GM12878 (cell line): ENCODE measurements around the gene TRMT10C. TPM values are rescaled to one million over a fixed set of nuclear protein-coding genes. Genes with fewer than 3 reads are reported as not detected.
"Not testable (repeated sequence)": the region's sequence is repeated elsewhere in the genome, so short reads cannot be mapped to it uniquely, and the experiment has no call there.

Source experiments
- ATAC-seq: fragments of 200-7000 bp; cut with Tn5 transposase; 3 replicates; pipeline ENCODE4 v1.9.1; 2020; ENCODE audit warnings: mild to moderate bottlenecking, moderate library complexity
- BruUV-seq: library from RNA; stranded (reverse); fragments of 400-500 nt; replicated peaks from 2 replicates; lab custom pipeline; 2021; lab: Mats Ljungman, UMichigan
- CTCF ChIA-PET: fragments of 300-600 bp; sonication (Branson Sonifier 250); formaldehyde crosslinking; extraction: SDS; loops from one replicate; lab custom pipeline; 2021; ENCODE audit warnings: inconsistent platforms; lab: Yijun Ruan, JAX
- POLR2A ChIA-PET: fragments of 350-600 bp; formaldehyde crosslinking; extraction: SDS; loops from one replicate; lab custom pipeline; 2021; ENCODE audit warnings: inconsistent platforms; lab: Charles Lee
- RAD21 ChIA-PET: fragments of 300-600 bp; sonication (Branson Sonifier 250); formaldehyde crosslinking; loops from one replicate; lab custom pipeline; 2023; ENCODE audit warnings: antibody characterized with exemption; ENCODE audit not compliant: unreplicated experiment; lab: Charles Lee
- SMC1A ChIA-PET: fragments of 300-600 bp; sonication (Branson Sonifier 250); formaldehyde crosslinking; loops from one replicate; lab custom pipeline; 2023; ENCODE audit not compliant: unreplicated experiment, uncharacterized antibody; lab: Charles Lee
- DNase-seq: peaks from one replicate; pipeline ENCODE4 v3.0.0-alpha.2; 2011; ENCODE audit warnings: low read depth, low spot score
- FAIRE-seq: peaks from 3 replicates; lab custom pipeline; 2011; peaks lifted over from hg19 to GRCh38; lab: Jason Lieb, UNC
- H2AFZ ChIP-seq: 2 replicates; pipeline ENCODE4 v1.6.0; 2011; ENCODE audit warnings: low read depth, low read length, control low read depth; ENCODE audit not compliant: control insufficient read depth
- H3K27ac ChIP-seq: 2 replicates; pipeline ENCODE4 v1.5.1; 2011; ENCODE audit warnings: control low read depth; ENCODE audit not compliant: control insufficient read depth, insufficient read depth
- H3K27me3 ChIP-seq, 2 experiments: replicated peaks in 1 of 2; 2 replicates each; pipeline versions ENCODE4 v1.6.0 to v1.6.1; 2011; ENCODE audit warnings: low read length in 1 of 2; ENCODE audit not compliant: control insufficient read depth in 2 of 2, insufficient read depth in 2 of 2
- H3K36me3 ChIP-seq, 2 experiments: 2 replicates each; pipeline ENCODE4 v1.5.1; 2011; ENCODE audit warnings: low read length in 1 of 2; ENCODE audit not compliant: control insufficient read depth in 2 of 2, insufficient read depth in 2 of 2
- H3K4me1 ChIP-seq: 2 replicates; pipeline ENCODE4 v1.6.1; 2011; ENCODE audit warnings: mild to moderate bottlenecking, low read length, moderate library complexity, mixed read lengths; ENCODE audit not compliant: control insufficient read depth, insufficient read depth
- H3K4me2 ChIP-seq: 2 replicates; pipeline ENCODE4 v1.6.0; 2011; ENCODE audit warnings: control low read depth; ENCODE audit not compliant: control insufficient read depth, insufficient read depth
- H3K4me3 ChIP-seq: fragments of 200-600 bp; sonication (generic); 2 replicates; pipeline ENCODE4 v1.5.1; 2016
- H3K79me2 ChIP-seq: 2 replicates; pipeline ENCODE4 v1.6.0; 2011; ENCODE audit warnings: low read length; ENCODE audit not compliant: control insufficient read depth, insufficient read depth
- H3K9ac ChIP-seq: 2 replicates; pipeline ENCODE4 v1.8.0; 2011; ENCODE audit warnings: low read length, control low read depth, mixed read lengths; ENCODE audit not compliant: control insufficient read depth, insufficient read depth
- H3K9me3 ChIP-seq: replicated peaks from 3 replicates; pipeline ENCODE4 v1.5.1; 2011; ENCODE audit warnings: mild to moderate bottlenecking, low read length; ENCODE audit not compliant: control insufficient read depth, insufficient read depth
- H4K20me1 ChIP-seq: 2 replicates; pipeline ENCODE4 v1.6.0; 2011; ENCODE audit not compliant: control insufficient read depth, insufficient read depth
- CEBPB ChIP-seq, 2 experiments: fragments of 150-350 bp in 1 of 2; IDR thresholded peaks; 2 replicates each; pipeline ENCODE4 v1.6.1; 2012 to 2014; ENCODE audit warnings: low read depth in 2 of 2, low read length in 2 of 2, borderline replicate concordance in 1 of 2, inconsistent platforms in 1 of 2
- CREM ChIP-seq: IDR thresholded peaks from 2 replicates; pipeline ENCODE4 v1.6.1; 2014; ENCODE audit warnings: antibody characterized with exemption, low read depth
- IRF5 ChIP-seq: fragments of 450-650 bp; IDR thresholded peaks from 2 replicates; pipeline ENCODE4 v1.6.1; 2017; ENCODE audit warnings: borderline replicate concordance
- MLLT1 ChIP-seq: fragments of 450-650 bp; IDR thresholded peaks from 2 replicates; pipeline ENCODE4 v1.6.1; 2016; ENCODE audit warnings: mild to moderate bottlenecking
- NR2C2 ChIP-seq: IDR thresholded peaks from 2 replicates; pipeline ENCODE4 v1.6.1; 2011; ENCODE audit warnings: borderline replicate concordance, low read depth; ENCODE audit not compliant: control insufficient read depth, insufficient read length
- PAX5 ChIP-seq: IDR thresholded peaks from 2 replicates; pipeline ENCODE4 v1.6.1; 2011; ENCODE audit warnings: low read depth, low read length, borderline replicate concordance
- PKNOX1 ChIP-seq: fragments of 450-650 bp; IDR thresholded peaks from 2 replicates; pipeline ENCODE4 v1.6.1; 2016; ENCODE audit warnings: mild to moderate bottlenecking
- SPI1 ChIP-seq: IDR thresholded peaks from 2 replicates; pipeline ENCODE4 v1.6.1; 2011; ENCODE audit warnings: low read depth, mild to moderate bottlenecking, low read length, moderate library complexity, borderline replicate concordance; ENCODE audit not compliant: insufficient read depth
- WGBS: methylation state at CpG from one replicate; pipeline ENCODE4 v1.1.6; 2016; ENCODE audit warnings: low lambda C conversion rate; ENCODE audit not compliant: insufficient replicate concordance, insufficient coverage; ENCODE audit errors: missing lambda C conversion rate; 5-methylcytosine and 5-hydroxymethylcytosine counted together
- in situ Hi-C: fragments of 300-500 bp; cut with MboI; formaldehyde crosslinking; loops from 9 replicates; pipeline ENCODE4 v1.14.3; 2018; ENCODE audit warnings: mixed read lengths
- intact Hi-C: fragments of 100-400 bp; cut with micrococcal nuclease; formaldehyde crosslinking; loops from one replicate; pipeline ENCODE4 v1.14.2; 2022; ENCODE audit not compliant: unreplicated experiment
- polyA plus RNA-seq, 11 experiments: library from polyadenylated mRNA; depleted of rRNA in 4 of 11; unstranded in 6 of 11; stranded (reverse) in 5 of 11; fragments of >200 nt; fragmentation: Nextera tagmentation in 4 of 11; fragmentation: Illumina TruSeq in 1 of 11; extraction: Ambion mirVana in 4 of 11; extraction: Trizol in 1 of 11; gene quantifications; 1 replicate in 1 of 11; 2 replicates in 10 of 11; pipeline versions ENCODE4 v1.2.1 to v1.2.3, GENCODE V29; 2011 to 2016; ENCODE audit warnings: inconsistent platforms in 2 of 11, missing spikeins in 2 of 11, low read depth in 1 of 11
- total RNA-seq, 4 experiments: library from RNA; depleted of rRNA in 3 of 4; stranded (reverse); fragments of >200 nt in 3 of 4; fragmentation: Illumina TruSeq in 1 of 4; extraction: Trizol in 1 of 4; gene quantifications; 2 replicates each; pipeline versions ENCODE4 v1.2.1 to v1.2.3, GENCODE V29; 2013 to 2021

TRMT10C gene
- total and polyA plus RNA-seq, 10 of the 15 experiments (the other 5 are each of a cell fraction or from before 2014, with no cell fraction given): 33.0 to 82.1 (median 47.1) TPM

- ATAC-seq, H3K36me3 ChIP-seq, BruUV-seq, H3K4me1 ChIP-seq, SMC1A ChIA-PET, intact Hi-C loops, RAD21 ChIA-PET, H3K4me2 ChIP-seq, CTCF ChIA-PET, H3K9ac ChIP-seq, H3K27me3 ChIP-seq, DNase-seq, in situ Hi-C loops, POLR2A ChIA-PET, H4K20me1 ChIP-seq, H3K79me2 ChIP-seq, H3K27ac ChIP-seq, FAIRE-seq, H3K4me3 ChIP-seq, H3K9me3 ChIP-seq: not testable (repeated sequence)
- 52% methylated on average over 8 of the region's 9 CpGs for WGBS
- H2AFZ ChIP-seq: peak overlapping the region; percentile 39; the same call in 1 of the 2 replicates
- TF ChIP-seq SPI1: peak; percentile 11; the same call in 1 of the 2 replicates
Measured at GRCh38 chr3:101613014-101613413, 51.3 kb downstream of the TRMT10C start.

GRCh38 chr3:101615525-101615924 is 53.9 kb downstream of the TRMT10C start:
- POLR2A ChIA-PET: no interaction called here
- 20% methylated on average over 6 of the region's 6 CpGs for WGBS
- no peaks in the 10 kb centered on the region for H3K9me3 ChIP-seq
- H3K4me1 ChIP-seq: no peaks in the 10 kb centered on the region; the same call in 1 of the 2 replicates
- no peaks in the 10 kb centered on the region for H3K36me3 ChIP-seq
- H3K4me3 ChIP-seq: no peak overlapping the region
- ATAC-seq (no peak; the same call in 2 of the 3 replicates), FAIRE-seq (no peak), DNase-seq (no peak)
- H3K4me2 ChIP-seq: no peak overlapping the region
- H3K9ac ChIP-seq: no peak overlapping the region
- SMC1A ChIA-PET: interaction anchor here (1.3 kb wide), 1 partner anchor 11 kb away, joined by 5 read pairs; no protein-coding TSS in a partner anchor
- H3K27ac ChIP-seq: no peak overlapping the region
- intact Hi-C loops: no loop called here
- TF ChIP-seq PKNOX1 (no peak), PAX5 (no peak), CREM (no peak), IRF5 (no peak), MLLT1 (no peak), CEBPB (IDR thresholded peaks at IDR 0.05; ENCODE audit: borderline replicate concordance in 1 of 2, low read depth in 2 of 2, low read length in 2 of 2) (no peak), NR2C2 (no peak)
- TF ChIP-seq, all 136 proteins: peak for 0
- no TSS peak for BruUV-seq
- Histone ChIP-seq H4K20me1 (no peaks in the 10 kb centered on the region), H3K79me2 (no peaks in the 10 kb centered on the region), H3K27me3 (no peaks in the 10 kb centered on the region), H2AFZ (no peak overlapping the region)
- ChIA-PET CTCF (no interaction called here), RAD21 (no interaction called here)
- in situ Hi-C loops: no loop called here
